Activated CD8-positive, alpha-beta T cell treated with anti-CD3 and anti-CD28 coated beads for 36 hours (primary cell): ENCODE results near the gene HARBI1. TPM values are rescaled to one million over a fixed set of nuclear protein-coding genes. Genes with fewer than 3 reads are reported as not detected.

ENCODE experiments used
- ATAC-seq: fragments of 200-7000 bp; cut with Tn5 transposase; one replicate; pipeline ENCODE4 v1.10.0; 2021; ENCODE audit warnings: mild to moderate bottlenecking, moderate library complexity
- CTCF ChIA-PET: fragments of 350-600 bp; sonication (Branson Sonifier 250); formaldehyde crosslinking; loops from one replicate; lab custom pipeline; 2021; ENCODE audit warnings: antibody characterized with exemption; lab: Charles Lee
- POLR2A ChIA-PET: fragments of 350-600 bp; sonication (Branson Sonifier 250); formaldehyde crosslinking; loops from one replicate; lab custom pipeline; 2021; ENCODE audit warnings: antibody characterized with exemption; lab: Charles Lee
- DNase-seq: peaks from one replicate; pipeline ENCODE4 v3.0.0-alpha.2; 2020
- H3K27ac Mint-ChIP-seq: one replicate; pipeline ENCODE4 v1.8.0; 2021; ENCODE audit warnings: mild to moderate bottlenecking, mixed read lengths
- H3K27me3 Mint-ChIP-seq: one replicate; pipeline ENCODE4 v1.8.0; 2021; ENCODE audit warnings: mixed read lengths
- H3K36me3 Mint-ChIP-seq: one replicate; pipeline ENCODE4 v1.8.0; 2021; ENCODE audit warnings: low read depth, mixed read lengths
- H3K4me1 Mint-ChIP-seq: one replicate; pipeline ENCODE4 v1.8.0; 2021; ENCODE audit warnings: low read depth, mixed read lengths
- H3K4me3 Mint-ChIP-seq: one replicate; pipeline ENCODE4 v1.8.0; 2021; ENCODE audit warnings: mild to moderate bottlenecking, moderate library complexity, mixed read lengths
- H3K9me3 Mint-ChIP-seq: one replicate; pipeline ENCODE4 v1.8.0; 2021; ENCODE audit warnings: mixed read lengths
- CTCF ChIP-seq: fragments of 200-600 bp; IDR thresholded peaks from one replicate; pipeline ENCODE4 v1.8.0; 2022; ENCODE audit warnings: antibody characterized with exemption, mild to moderate bottlenecking
- intact Hi-C: fragments of 100-400 bp; cut with micrococcal nuclease; formaldehyde crosslinking; loops from one replicate; pipeline ENCODE4 v1.10.0; 2022
- total RNA-seq, 2 experiments: library from RNA; stranded (reverse); gene quantifications; one replicate each; pipeline ENCODE4 v1.2.3, GENCODE V29; 2021

Gene HARBI1
- total RNA-seq, 2 experiments from 2014 or later = 3.1 to 3.3 TPM

GRCh38 chr11:46597155-46597554 is 19.9 kb downstream of the HARBI1 start:
- CTCF ChIA-PET = no interaction called here
- Mint-ChIP-seq H3K27ac (no peak overlapping the region), H3K27me3 (no peaks in the 10 kb centered on the region), H3K9me3 (no peaks in the 10 kb centered on the region), H3K4me1 (peaks cover 19% of the 10 kb centered on the region), H3K4me3 (no peak overlapping the region), H3K36me3 (no peaks in the 10 kb centered on the region)
- intact Hi-C loops = no loop called here
- POLR2A ChIA-PET = interaction anchor here (2.1 kb wide), 1 partner anchor 21 kb away, joined by 6 read pairs; the partner anchor contains the start of genes ATG13 and HARBI1
- DNase-seq (no peak), ATAC-seq (no peak)
- no peak for TF ChIP-seq CTCF

- Mint-ChIP-seq H3K27ac (no peak overlapping the region), H3K36me3 (peaks cover 2% of the 10 kb centered on the region), H3K4me3 (no peak overlapping the region), H3K27me3 (no peaks in the 10 kb centered on the region), H3K9me3 (no peaks in the 10 kb centered on the region), H3K4me1 (peaks cover 30% of the 10 kb centered on the region)
- ATAC-seq (no peak), DNase-seq (no peak)
- intact Hi-C loops = no loop called here
- ChIA-PET POLR2A (interaction anchor here (1.0 to 2.3 kb wide), 6 partner anchors 12 to 242 kb away, joined by 3 to 16 read pairs (median 4); partner anchors contain the start of genes ATG13 and HARBI1), CTCF (interaction anchor here (1.4 to 1.6 kb wide), 3 partner anchors 12 to 28 kb away, joined by 4 to 5 read pairs (median 4); partner anchors contain the start of genes ATG13 and HARBI1)
- TF ChIP-seq CTCF = no peak
Observed at GRCh38 chr11:46594785-46595184, 22.2 kb downstream of the HARBI1 start.

GRCh38 chr11:46594374-46594700 is 22.7 kb downstream of the HARBI1 start:
- peak overlapping the region; percentile 95 for H3K27ac Mint-ChIP-seq

GRCh38 chr11:46593550-46594373 is 23.3 kb downstream of the HARBI1 start, which contains the start of gene AMBRA1:
Gene AMBRA1 (minus strand): TSS chr11:46594023. CDS start chr11:46548380, 45,643 bp downstream.
- DNase-seq = peak; percentile 95
- peaks cover 36% of the 10 kb centered on the region for H3K4me1 Mint-ChIP-seq
- H3K27me3 Mint-ChIP-seq = no peaks in the 10 kb centered on the region
- no peaks in the 10 kb centered on the region for H3K9me3 Mint-ChIP-seq
- TF ChIP-seq CTCF = no peak
- ATAC-seq = peak; percentile 92
- peaks cover 2% of the 10 kb centered on the region for H3K36me3 Mint-ChIP-seq
- POLR2A ChIA-PET = interaction anchor here (0.6 to 2.3 kb wide), 16 partner anchors 13 to 1232 kb away, joined by 3 to 16 read pairs (median 3); partner anchors contain the start of genes ATG13 and HARBI1
- H3K27ac Mint-ChIP-seq = peak within 1 kb of the TSS; percentile 95
- CTCF ChIA-PET = interaction anchor here (0.9 to 1.6 kb wide), 6 partner anchors 13 to 27 kb away, joined by 3 to 5 read pairs (median 4); partner anchors contain the start of genes ATG13 and HARBI1
- peak within 1 kb of the TSS; percentile 97 for H3K4me3 Mint-ChIP-seq
- intact Hi-C loops = no loop called here

More at GRCh38 chr11:46594374-46594700, 22.7 kb downstream of the HARBI1 start:
- ChIA-PET CTCF (interaction anchor here (0.9 to 1.6 kb wide), 6 partner anchors 13 to 27 kb away, joined by 3 to 5 read pairs (median 4); partner anchors contain the start of genes ATG13 and HARBI1), POLR2A (interaction anchor here (1.0 to 2.3 kb wide), 9 partner anchors 13 to 242 kb away, joined by 3 to 16 read pairs (median 4); partner anchors contain the start of genes ATG13 and HARBI1)
- DNase-seq = no peak
- H3K36me3 Mint-ChIP-seq = peaks cover 2% of the 10 kb centered on the region
- no peak for TF ChIP-seq CTCF
- no peaks in the 10 kb centered on the region for H3K9me3 Mint-ChIP-seq
- peak overlapping the region; percentile 97 for H3K4me3 Mint-ChIP-seq
- peaks cover 30% of the 10 kb centered on the region for H3K4me1 Mint-ChIP-seq
- ATAC-seq = no peak
- intact Hi-C loops = no loop called here
- H3K27me3 Mint-ChIP-seq = no peaks in the 10 kb centered on the region
